Measurements from ENCODE around the gene TF.
"Not testable (repeated sequence)": the region's sequence is repeated elsewhere in the genome, so short reads cannot be mapped to it uniquely, and the experiment has no call there.

Gene TF

GRCh38 chr3:133745981-133746711 lies at the start of gene TF:
TSS of gene TF (plus strand) at chr3:133746393. CDS start at chr3:133746441, 48 bp downstream.
- no peak for DNase-seq

GRCh38 chr3:133697960-133698359 lies 48.2 kb upstream of the TF start:
- DNase-seq: no peak

- no peak for DNase-seq
Measured at GRCh38 chr3:133699467-133699866, 46.7 kb upstream of the TF start.

- no peak for DNase-seq
Measured at GRCh38 chr3:133699903-133700302, 46.3 kb upstream of the TF start.

- no peak for DNase-seq
Measured at GRCh38 chr3:133700351-133700750, 45.8 kb upstream of the TF start.

- DNase-seq: no peak
Measured at GRCh38 chr3:133701435-133702358, 44.5 kb upstream of the TF start.

GRCh38 chr3:133703915-133704314 lies 42.3 kb upstream of the TF start:
- DNase-seq: no peak

- DNase-seq: no peak
Measured at GRCh38 chr3:133706033-133706432, 40.2 kb upstream of the TF start.

- no peak for DNase-seq
Measured at GRCh38 chr3:133709139-133709750, 36.9 kb upstream of the TF start.

- no peak for DNase-seq
Measured at GRCh38 chr3:133711013-133711412, 35.2 kb upstream of the TF start.

- DNase-seq: no peak
Measured at GRCh38 chr3:133712017-133712416, 34.2 kb upstream of the TF start.

GRCh38 chr3:133713347-133713746 lies 32.8 kb upstream of the TF start:
- no peak for DNase-seq

GRCh38 chr3:133717424-133717823 lies 28.8 kb upstream of the TF start:
- DNase-seq: no peak

- no peak for DNase-seq
Measured at GRCh38 chr3:133722935-133723334, 23.3 kb upstream of the TF start.

- no peak for DNase-seq
Measured at GRCh38 chr3:133730993-133731392, 15.2 kb upstream of the TF start.

GRCh38 chr3:133732231-133732630 lies 14.0 kb upstream of the TF start:
- DNase-seq: not testable (repeated sequence)

GRCh38 chr3:133733226-133733625 lies 13.0 kb upstream of the TF start:
- no peak for DNase-seq

GRCh38 chr3:133734305-133734704 lies 11.9 kb upstream of the TF start:
- DNase-seq: no peak

GRCh38 chr3:133742351-133743091 lies 3.7 kb upstream of the TF start:
- no peak for DNase-seq

- no peak for DNase-seq
Measured at GRCh38 chr3:133744241-133744640, 2.0 kb upstream of the TF start.

GRCh38 chr3:133745108-133745507 lies 1.1 kb upstream of the TF start:
- no peak for DNase-seq

- no peak for DNase-seq
Measured at GRCh38 chr3:133746712-133747066, 496 bp downstream of the TF start.

GRCh38 chr3:133747373-133747772 lies 1.2 kb downstream of the TF start:
- no peak for DNase-seq

Measured in fibroblast of skin of right quadriceps (primary cell).